Nephron (organoid): ENCODE results near the gene LCN15.

Source experiments
- H3K27ac Mint-ChIP-seq, 3 experiments: 2 replicates each; pipeline ENCODE4 v1.8.0; 2020; ENCODE audit warnings: mixed read lengths in 3 of 3, mild to moderate bottlenecking in 2 of 3, moderate library complexity in 1 of 3
- H3K27me3 Mint-ChIP-seq: 2 replicates; pipeline ENCODE4 v1.8.0; 2021; ENCODE audit warnings: low read depth, mild to moderate bottlenecking, moderate library complexity, mixed read lengths
- H3K36me3 Mint-ChIP-seq: 2 replicates; pipeline ENCODE4 v1.8.0; 2020; ENCODE audit warnings: low read depth, mixed read lengths
- H3K4me1 Mint-ChIP-seq: 2 replicates; pipeline ENCODE4 v1.8.0; 2020; ENCODE audit warnings: mixed read lengths
- H3K4me3 Mint-ChIP-seq, 3 experiments: 2 replicates each; pipeline ENCODE4 v1.8.0; 2020; ENCODE audit warnings: mild to moderate bottlenecking in 3 of 3, mixed read lengths in 3 of 3, moderate library complexity in 2 of 3
- H3K9me3 Mint-ChIP-seq: 2 replicates; pipeline ENCODE4 v1.8.0; 2020; ENCODE audit warnings: mixed read lengths
- TF ChIP-seq, protein P1 (sequence below), 3 experiments: fragments of 200-600 bp; sonication (generic); IDR thresholded peaks; one replicate each; pipeline ENCODE4 v1.5.0; 2021; ENCODE audit warnings: antibody characterized with exemption in 3 of 3; ENCODE audit not compliant: unreplicated experiment in 3 of 3

The LCN15 gene

DNA sequence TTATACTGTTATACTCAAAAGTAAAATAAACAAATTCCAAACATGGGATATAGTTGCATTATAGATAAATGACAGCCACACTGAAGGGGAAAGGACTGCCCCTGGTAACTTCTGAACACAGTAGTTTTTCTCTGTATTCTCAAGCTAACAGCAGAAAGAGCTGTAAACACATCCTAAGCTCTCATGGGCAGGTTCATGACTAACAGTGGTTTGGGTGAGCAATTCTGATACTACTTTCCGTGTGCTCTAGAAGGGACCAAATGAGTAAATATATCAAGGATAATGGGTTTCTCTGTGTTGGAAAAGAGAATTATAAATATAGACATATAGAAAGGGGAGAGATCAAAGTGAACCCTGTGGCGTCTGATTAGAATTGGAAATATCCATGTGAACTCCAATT lies 13.8 kb downstream of the LCN15 start:
- Mint-ChIP-seq H3K27ac (no peak overlapping the region), H3K4me1 (no peaks in the 10 kb centered on the region), H3K4me3 (no peak overlapping the region), H3K9me3 (peaks cover 16% of the 10 kb centered on the region), H3K36me3 (no peaks in the 10 kb centered on the region), H3K27me3 (peaks cover 3% of the 10 kb centered on the region)
- TF ChIP-seq, protein P1, sequence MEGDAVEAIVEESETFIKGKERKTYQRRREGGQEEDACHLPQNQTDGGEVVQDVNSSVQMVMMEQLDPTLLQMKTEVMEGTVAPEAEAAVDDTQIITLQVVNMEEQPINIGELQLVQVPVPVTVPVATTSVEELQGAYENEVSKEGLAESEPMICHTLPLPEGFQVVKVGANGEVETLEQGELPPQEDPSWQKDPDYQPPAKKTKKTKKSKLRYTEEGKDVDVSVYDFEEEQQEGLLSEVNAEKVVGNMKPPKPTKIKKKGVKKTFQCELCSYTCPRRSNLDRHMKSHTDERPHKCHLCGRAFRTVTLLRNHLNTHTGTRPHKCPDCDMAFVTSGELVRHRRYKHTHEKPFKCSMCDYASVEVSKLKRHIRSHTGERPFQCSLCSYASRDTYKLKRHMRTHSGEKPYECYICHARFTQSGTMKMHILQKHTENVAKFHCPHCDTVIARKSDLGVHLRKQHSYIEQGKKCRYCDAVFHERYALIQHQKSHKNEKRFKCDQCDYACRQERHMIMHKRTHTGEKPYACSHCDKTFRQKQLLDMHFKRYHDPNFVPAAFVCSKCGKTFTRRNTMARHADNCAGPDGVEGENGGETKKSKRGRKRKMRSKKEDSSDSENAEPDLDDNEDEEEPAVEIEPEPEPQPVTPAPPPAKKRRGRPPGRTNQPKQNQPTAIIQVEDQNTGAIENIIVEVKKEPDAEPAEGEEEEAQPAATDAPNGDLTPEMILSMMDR (IDR thresholded peaks at IDR 0.05; ENCODE audit: unreplicated experiment in 3 of 3) = no peak

DNA sequence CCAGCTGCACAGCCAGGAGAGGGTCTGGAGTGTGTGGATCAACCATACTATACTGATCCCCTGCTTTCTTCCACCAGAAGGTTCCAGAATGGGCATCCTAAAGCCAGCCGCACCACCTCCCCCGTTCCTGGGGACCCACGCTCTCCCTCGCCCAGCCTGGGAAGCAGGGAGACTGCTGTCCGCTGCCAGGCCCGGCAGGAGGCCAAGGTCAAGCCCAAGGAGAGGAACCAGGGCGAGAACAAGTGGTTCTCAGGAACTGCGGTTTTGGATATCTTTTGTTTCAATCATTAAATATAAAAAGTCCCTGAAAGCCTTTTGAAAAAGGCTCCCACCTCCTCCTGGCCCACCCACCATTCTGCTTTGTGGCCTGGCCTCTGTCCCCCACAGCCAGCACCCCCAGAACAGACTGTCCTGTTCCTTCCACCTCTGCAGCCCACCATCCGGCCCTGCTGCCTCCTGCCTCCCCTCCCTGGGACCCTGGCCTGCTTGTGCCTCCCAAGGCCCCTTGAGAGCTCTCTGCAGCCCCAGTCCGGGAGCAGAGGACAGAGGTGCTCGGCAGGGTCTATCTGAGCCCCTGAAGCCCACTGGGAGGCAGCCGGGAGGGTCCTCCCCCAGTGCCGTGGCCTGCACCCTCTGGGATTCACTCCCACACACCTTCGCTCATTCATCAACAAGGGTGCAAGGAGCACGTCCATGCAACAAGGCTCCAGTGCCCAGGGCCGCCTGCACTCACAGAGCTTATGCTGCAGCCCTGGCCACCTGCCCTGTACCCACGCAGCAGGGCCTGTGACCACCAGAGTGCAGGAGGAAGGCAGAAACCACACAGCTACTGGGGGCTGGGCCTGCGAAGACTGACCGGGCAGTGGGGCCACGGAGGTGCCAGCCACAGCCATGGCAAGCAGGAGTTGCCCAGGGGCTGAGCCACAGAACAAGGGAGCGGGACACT lies 15.4 kb downstream of the LCN15 start:
- no peak overlapping the region for H3K4me3 Mint-ChIP-seq
- H3K9me3 Mint-ChIP-seq = peaks cover 14% of the 10 kb centered on the region
- H3K36me3 Mint-ChIP-seq = no peaks in the 10 kb centered on the region
- H3K27me3 Mint-ChIP-seq = no peaks in the 10 kb centered on the region
- no peaks in the 10 kb centered on the region for H3K4me1 Mint-ChIP-seq
- no peak overlapping the region for H3K27ac Mint-ChIP-seq
- TF ChIP-seq, protein P1 (IDR thresholded peaks at IDR 0.05; ENCODE audit: unreplicated experiment in 3 of 3) = no peak

DNA sequence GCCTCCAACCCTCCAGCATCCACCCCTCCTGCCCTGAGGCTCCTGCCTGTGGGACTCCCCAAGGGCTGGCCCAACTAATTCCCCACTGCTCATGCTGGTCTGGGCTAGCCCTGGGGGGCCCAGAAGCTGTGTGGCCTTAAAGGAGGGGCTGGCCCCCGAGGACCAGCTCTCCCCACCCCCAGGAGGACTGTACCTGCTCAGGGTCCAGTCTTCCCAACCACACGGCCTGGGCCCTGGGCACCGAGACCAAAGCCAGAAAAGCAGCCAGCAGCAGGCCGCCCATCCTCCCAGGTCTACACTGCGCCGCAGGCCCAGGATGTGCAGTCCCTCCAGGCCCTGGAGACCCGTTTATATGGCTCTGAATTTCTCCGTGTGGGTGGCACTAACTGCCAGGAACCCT lies 16.1 kb downstream of the LCN15 start, which contains the start of gene LCN6:
TSS of gene LCN6 (minus strand) at position 325 of the 400 bp plus-strand sequence. CDS start at position 283, 42 bp downstream.
- no peak within 1 kb of the TSS for H3K27ac Mint-ChIP-seq
- TF ChIP-seq, protein P1 (IDR thresholded peaks at IDR 0.05; ENCODE audit: unreplicated experiment in 3 of 3) = no peak

DNA sequence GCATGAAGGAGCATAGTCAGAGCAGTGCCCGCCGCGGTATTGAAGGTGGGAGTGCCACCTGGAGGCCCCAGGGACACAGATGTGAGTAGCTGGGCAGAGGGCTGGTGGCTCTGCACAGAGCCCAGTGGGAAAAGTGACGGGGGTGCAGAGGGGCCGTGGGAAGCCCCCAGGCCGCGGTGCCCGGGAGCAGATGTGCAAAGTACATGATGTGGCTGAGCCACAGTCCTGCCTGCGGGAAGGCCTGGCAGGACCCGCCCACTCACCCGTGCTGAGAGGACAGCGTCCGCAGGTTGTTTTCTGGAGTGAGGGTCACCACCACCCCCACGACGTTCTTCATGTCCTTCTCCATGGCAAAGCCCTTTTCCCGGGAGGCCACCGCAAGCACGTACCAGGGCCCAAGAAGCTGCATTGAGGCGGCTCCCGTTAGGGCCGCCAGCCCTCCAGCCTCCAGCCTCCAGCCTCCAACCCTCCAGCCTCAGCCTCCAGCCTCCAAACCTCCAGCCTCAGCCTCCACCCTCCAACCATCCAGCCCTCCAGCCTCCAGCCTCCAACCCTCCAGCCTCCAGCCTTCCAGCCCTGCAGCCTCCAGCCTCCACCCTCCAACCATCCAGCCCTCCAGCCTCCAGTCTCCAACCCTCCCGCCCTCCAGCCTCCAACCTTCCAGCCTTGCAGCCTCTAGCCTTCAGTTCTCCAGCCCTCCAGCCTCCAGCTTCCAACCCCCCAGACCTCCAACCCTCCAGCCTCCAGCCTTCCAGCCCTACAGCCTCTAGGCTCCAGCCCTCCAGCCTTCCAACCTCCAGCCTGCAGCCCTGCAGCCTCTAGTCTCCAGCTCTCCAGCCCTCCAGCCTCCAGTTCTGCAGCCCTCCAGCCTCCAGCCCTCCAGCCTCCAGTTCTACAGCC lies 16.9 kb downstream of the LCN15 start:
- Mint-ChIP-seq H3K9me3 (peaks cover 8% of the 10 kb centered on the region), H3K27ac (no peak overlapping the region), H3K4me1 (no peaks in the 10 kb centered on the region), H3K4me3 (no peak overlapping the region), H3K27me3 (no peaks in the 10 kb centered on the region), H3K36me3 (no peaks in the 10 kb centered on the region)
- TF ChIP-seq, protein P1 (IDR thresholded peaks at IDR 0.05; ENCODE audit: unreplicated experiment in 3 of 3) = no peak

More for the DNA sequence above, 16.1 kb downstream of the LCN15 start, which contains the start of gene LCN6:
- H3K9me3 Mint-ChIP-seq = peaks cover 14% of the 10 kb centered on the region
- H3K27me3 Mint-ChIP-seq = no peaks in the 10 kb centered on the region
- no peak within 1 kb of the TSS for H3K4me3 Mint-ChIP-seq
- H3K36me3 Mint-ChIP-seq = no peaks in the 10 kb centered on the region
- no peaks in the 10 kb centered on the region for H3K4me1 Mint-ChIP-seq

DNA sequence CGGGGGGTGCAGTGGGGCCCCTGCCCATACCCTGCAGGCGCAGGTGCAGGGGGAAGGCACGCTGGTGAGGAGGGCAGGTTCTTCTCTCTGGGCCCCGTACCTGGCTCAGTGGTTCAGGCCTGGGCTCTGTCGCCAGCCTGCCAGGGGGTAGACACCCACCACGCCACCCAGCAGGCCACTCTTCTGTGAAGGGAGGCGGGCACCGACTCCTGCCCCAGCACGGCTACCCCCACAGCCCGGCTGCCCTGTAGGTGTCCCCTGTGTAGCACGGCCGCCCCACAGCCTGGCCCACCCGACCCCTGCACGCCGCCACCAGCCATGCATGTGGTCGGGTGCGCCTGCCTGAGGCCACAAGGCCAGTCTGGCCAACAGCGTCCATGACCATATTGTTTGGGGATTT lies 17.7 kb downstream of the LCN15 start:
- Mint-ChIP-seq H3K27ac (no peak overlapping the region), H3K27me3 (no peaks in the 10 kb centered on the region)

More for the DNA sequence above, 17.7 kb downstream of the LCN15 start:
- TF ChIP-seq, protein P1 (IDR thresholded peaks at IDR 0.05; ENCODE audit: unreplicated experiment in 3 of 3) = no peak
- Mint-ChIP-seq H3K36me3 (no peaks in the 10 kb centered on the region), H3K4me3 (no peak overlapping the region), H3K4me1 (no peaks in the 10 kb centered on the region), H3K9me3 (peaks cover under 1% of the 10 kb centered on the region)
